ELF-1 (cell line): Measurements from ENCODE around the gene SIM2.

Experiments used
- DNase-seq: peaks from one replicate; pipeline ENCODE4 v3.0.0-alpha.2; 2016; ENCODE audit warnings: low read depth, low spot score

Gene SIM2

DNA sequence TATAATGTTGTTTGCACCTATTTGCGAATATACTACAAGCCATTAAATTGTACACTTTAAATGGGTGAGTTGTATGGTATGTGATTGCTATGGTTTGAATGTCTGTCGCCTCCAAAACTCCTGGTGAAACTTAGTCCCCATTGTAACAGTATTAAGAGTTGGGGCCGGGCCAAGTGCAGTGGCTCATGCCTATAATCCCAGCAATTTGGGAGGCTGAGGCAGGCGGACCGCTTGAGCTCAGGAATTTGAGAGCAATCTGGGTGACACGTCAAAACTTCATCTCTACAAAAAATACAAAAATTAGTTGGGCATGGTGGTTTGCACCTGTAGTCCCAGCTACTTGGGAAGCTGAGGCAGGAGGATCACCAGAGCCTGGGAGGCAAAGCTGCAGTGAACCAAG lies 12.0 kb upstream of the SIM2 start:
- no peak for DNase-seq

DNA sequence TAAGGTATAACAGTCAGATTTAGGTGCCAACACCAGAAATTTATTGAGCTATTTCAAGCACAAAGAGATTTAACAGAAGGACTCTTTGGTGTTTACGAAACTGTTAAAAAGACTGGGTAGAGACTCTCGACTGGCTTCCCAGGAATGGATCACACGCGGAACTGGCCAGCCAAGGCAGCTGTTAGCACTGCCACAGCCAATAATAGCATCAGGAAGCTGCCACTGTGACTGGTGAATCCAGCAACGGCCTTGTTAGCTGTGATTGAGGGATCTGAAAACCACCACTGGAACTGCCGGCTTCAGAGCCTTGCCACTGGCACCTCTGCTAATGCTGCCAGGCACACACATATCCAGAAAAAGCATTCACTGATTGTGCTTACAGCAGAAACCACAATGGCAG lies 10.6 kb upstream of the SIM2 start:
- no peak for DNase-seq

GRCh38 chr21:36689324-36689723 lies 9.6 kb upstream of the SIM2 start:
- DNase-seq = no peak

- DNase-seq = no peak
Measured at GRCh38 chr21:36690628-36691554, 8.0 kb upstream of the SIM2 start.

DNA sequence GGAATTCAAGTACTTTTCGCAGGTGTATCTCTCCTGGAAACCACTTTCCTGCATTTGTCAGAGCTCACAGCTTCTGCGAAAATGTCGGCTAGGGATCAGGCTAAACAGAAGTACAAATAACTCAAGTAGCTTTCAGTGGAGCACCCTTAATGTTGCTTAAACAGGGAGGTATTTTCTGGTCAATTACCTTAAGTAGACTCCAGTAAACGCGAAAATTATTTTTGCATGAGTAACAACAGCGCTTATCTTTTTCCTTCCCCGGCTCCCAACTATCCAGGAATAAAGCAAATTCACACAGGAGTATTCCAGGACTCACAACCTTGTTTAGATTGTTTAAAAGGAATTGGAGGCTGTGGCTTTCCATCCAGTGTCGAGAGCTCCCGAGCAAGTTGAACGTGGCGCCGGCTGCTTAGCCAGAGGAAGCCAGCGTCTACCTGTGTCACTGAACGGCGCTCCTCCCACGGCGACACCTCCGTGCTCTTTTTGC lies 7.3 kb upstream of the SIM2 start:
- DNase-seq = peak; percentile 26

GRCh38 chr21:36692114-36692834 lies 6.6 kb upstream of the SIM2 start:
- peak; percentile 35 for DNase-seq

DNA sequence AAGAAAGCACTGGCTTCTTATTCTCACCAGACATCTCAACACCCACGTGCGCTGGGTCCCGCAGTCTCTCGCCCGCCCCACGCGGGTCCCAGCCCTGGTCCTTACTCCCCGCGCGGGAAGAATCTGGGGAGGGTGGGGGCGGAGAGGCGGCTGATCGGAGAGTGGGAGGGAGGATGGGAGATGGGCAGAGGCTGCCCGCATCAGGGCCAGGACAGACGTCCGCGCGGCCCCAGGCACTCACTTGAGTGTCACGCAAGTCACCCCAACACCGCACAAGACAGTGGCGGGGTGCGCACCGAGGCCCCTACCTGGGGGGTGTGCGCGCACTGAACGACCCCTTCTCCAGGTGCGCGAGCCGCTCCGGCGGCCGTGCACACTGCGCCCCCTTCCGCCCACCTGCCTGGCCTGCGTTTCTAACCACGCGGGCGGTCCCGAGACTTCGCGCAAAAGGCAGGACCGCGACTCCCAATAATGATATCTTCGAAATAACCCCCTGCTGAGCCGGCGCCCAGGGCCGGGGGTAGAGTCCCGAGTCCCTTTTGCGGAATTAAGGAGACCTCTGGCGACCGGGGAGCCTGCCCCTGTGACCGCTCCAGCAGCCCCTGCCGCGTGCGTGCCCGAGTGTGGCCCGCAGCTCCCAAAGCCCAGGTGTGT lies 6.0 kb upstream of the SIM2 start:
- peak; percentile 66 for DNase-seq

DNA sequence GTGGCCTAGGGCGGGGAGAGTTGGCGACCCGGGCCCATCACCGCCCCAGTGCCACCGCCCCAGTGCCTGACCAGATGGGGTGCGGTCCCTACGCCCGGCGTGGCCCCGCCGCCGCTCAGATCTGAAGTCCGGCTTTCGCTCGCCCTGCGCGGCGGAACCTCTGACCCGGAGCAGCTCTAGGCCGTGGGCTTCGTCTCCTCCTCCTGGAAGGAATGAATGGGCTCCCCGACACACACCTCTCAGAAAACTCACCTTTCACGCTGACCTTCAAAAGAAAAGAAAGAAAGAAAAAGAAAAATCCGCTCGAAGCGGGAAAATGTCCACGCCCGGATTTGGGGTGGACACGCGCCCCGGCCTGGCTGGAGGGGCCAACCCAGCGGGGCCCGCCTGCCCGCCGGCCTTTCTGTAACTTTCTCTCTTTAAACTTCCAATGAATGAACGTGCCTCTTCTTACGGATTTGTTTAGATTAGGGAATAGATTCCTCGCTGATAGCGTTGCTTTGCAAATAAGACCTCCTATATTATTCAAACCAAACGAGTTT lies 5.4 kb upstream of the SIM2 start:
- peak; percentile 44 for DNase-seq

GRCh38 chr21:36694031-36694515 lies 4.8 kb upstream of the SIM2 start:
- peak; percentile 37 for DNase-seq

- peak; percentile 27 for DNase-seq
Measured at GRCh38 chr21:36694593-36695282, 4.2 kb upstream of the SIM2 start.

GRCh38 chr21:36695283-36695634 lies 3.7 kb upstream of the SIM2 start:
- DNase-seq = no peak

DNA sequence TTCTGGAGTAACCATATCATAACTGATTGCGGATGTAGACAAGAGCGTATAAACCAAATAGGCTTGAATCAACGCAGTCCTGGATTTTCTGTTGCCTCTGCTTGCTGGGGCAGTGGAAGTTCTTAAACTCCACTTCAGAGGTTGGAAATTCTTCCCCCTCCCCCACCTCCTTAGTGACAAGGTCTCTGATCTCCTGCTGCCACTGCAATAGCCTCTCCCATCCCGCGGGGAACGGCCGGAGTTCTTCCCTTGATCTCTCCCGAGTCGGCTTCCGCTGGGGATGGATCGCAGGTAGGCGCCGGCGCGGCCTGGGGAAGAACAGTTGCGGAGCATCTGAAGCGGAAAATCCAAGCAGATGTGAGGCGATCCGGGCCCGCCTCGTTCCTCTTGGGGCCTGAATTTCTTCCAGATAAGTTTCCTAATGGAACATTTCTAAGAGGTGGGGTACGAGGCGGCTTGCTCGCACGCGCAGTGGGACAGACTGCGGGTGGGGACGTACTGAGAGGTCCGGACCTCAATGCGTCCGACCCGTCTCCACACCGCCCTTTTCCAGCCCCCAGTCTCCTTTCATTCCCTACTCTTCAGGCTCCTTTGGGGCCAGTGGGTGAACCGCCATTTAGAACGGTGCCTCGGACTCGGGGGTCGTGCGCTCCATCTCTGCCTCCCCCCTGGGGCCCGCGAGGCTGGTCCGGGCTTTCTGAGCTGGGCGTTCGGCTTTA lies 3.1 kb upstream of the SIM2 start:
- DNase-seq = peak; percentile 77

DNA sequence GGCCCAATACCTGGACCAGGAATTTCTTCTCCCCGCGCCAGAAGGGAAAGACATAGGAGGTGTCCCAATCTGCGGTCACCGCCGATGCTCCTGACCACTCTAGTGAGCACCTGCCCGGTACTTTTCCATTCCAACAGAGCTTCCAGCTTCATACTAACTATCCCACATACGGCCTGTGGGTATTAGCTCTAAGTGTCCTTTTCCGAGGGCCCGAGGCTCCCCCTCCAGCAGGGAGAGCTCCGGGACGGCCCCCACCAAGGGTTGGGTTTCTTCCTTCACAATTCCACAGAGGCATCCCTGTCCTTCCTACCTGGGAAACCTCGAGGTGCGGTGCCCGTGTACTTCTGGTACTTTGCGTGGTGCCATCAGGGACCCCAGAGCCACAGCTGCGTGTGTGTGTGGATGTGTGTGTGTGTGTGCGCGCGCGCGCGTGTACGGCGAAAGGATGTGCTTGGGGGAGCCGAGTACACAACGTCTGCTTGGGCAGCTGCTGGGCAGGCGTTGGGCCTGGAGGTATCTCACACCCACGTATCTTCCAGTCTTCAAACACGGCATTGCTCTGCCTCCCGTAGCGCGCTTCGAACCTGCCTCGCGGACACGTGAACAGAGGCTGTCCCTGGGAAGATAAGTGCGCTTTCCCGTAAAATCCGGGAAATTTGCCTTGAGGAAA lies 2.4 kb upstream of the SIM2 start:
- no peak for DNase-seq

GRCh38 chr21:36697060-36697850 lies 1.7 kb upstream of the SIM2 start:
- peak; percentile 67 for DNase-seq

- DNase-seq = no peak
Measured at GRCh38 chr21:36697851-36698384, 997 bp upstream of the SIM2 start.

DNA sequence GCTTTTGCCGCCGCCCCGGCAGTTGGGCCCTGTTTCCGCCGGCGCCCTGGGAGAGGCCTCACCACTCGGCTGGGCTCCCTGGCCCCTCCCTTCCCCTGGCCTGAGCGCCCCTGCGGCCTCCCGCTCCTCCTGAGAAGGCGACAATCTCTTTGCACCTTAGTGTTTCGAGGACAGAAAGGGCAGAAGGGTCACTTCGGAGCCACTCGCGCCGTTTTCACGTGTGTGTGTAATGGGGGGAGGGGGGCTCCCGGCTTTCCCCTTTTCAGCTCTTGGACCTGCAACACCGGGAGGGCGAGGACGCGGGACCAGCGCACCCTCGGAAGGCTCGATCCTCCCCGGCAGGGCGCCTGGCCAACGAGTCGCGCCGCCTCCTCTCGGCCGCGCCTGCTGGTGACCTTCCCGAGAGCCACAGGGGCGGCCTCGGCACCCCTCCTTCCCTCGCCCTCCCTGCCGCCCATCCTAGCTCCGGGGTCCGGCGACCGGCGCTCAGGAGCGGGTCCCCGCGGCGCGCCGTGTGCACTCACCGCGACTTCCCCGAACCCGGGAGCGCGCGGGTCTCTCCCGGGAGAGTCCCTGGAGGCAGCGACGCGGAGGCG lies 432 bp upstream of the SIM2 start:
- peak; percentile 58 for DNase-seq

DNA sequence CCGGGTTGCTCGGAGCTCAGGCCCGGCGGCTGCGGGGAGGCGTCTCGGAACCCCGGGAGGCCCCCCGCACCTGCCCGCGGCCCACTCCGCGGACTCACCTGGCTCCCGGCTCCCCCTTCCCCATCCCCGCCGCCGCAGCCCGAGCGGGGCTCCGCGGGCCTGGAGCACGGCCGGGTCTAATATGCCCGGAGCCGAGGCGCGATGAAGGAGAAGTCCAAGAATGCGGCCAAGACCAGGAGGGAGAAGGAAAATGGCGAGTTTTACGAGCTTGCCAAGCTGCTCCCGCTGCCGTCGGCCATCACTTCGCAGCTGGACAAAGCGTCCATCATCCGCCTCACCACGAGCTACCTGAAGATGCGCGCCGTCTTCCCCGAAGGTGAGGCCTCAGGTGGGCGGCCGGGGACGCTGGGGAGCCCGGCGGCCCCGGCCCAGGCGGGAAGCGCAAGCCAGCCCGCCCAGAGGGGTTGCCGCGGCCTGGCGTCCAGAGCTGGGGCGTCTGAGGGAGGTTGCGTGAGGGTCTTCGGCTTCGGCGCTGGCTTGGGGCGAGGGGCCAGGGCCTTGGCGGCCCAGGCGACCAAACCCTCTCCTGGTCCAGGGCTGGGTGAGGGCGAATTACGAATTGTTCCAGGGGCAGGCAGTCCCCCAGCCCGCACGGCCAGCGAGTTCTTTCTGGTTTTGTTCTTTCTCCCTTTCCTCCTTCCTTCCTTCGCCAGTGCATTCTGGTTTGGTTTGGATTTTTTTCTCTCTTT lies 805 bp downstream of the SIM2 start:
- peak; percentile 22 for DNase-seq
